ENCODE results near the gene SH2B2. TPM values are rescaled to one million over a fixed set of nuclear protein-coding genes. Genes with fewer than 3 reads are reported as not detected.
A peak's percentile ranks its signal among the peaks of the same experiment; 100 is the strongest.

Gene SH2B2
- total RNA-seq, 1 experiment from 2014 or later: 14.7 TPM

GRCh38 chr7:102300643-102301221 lies 14.1 kb downstream of the SH2B2 start (continued):
- no peak for TF ChIP-seq ZNF423 (CRISPR knock-in tag; IDR thresholded peaks at IDR 0.05)
- peak; percentile 87; the same call in 1 of the 2 replicates for TF ChIP-seq JUN (CRISPR knock-in tag; IDR thresholded peaks at IDR 0.05)
- no peak for TF ChIP-seq CREB1 (CRISPR knock-in tag; IDR thresholded peaks at IDR 0.05)
- TF ChIP-seq, protein P1, sequence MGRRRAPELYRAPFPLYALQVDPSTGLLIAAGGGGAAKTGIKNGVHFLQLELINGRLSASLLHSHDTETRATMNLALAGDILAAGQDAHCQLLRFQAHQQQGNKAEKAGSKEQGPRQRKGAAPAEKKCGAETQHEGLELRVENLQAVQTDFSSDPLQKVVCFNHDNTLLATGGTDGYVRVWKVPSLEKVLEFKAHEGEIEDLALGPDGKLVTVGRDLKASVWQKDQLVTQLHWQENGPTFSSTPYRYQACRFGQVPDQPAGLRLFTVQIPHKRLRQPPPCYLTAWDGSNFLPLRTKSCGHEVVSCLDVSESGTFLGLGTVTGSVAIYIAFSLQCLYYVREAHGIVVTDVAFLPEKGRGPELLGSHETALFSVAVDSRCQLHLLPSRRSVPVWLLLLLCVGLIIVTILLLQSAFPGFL (CRISPR knock-in tag; IDR thresholded peaks at IDR 0.05; ENCODE audit: borderline replicate concordance): no peak
- TF ChIP-seq JAZF1 (CRISPR knock-in tag; IDR thresholded peaks at IDR 0.05): no peak
- TF ChIP-seq USF2 (CRISPR knock-in tag; IDR thresholded peaks at IDR 0.05): 0 out of 2 replicates have a peak, but pooled peaks have one; percentile 6
- peak; percentile 79; the same call in 1 of the 2 replicates for TF ChIP-seq ETV6 (CRISPR knock-in tag; IDR thresholded peaks at IDR 0.05)
- peak; percentile 63; the same call in 1 of the 2 replicates for TF ChIP-seq NR3C1 (CRISPR knock-in tag; conservative IDR thresholded peaks at IDR 0.05; ENCODE audit: low read depth)
- TF ChIP-seq FOXK1 (CRISPR knock-in tag; IDR thresholded peaks at IDR 0.05): peak; percentile 58
- no peak for TF ChIP-seq ZNF671 (CRISPR knock-in tag; IDR thresholded peaks at IDR 0.05)
- no peak for TF ChIP-seq ERG (CRISPR knock-in tag; IDR thresholded peaks at IDR 0.05)
- TF ChIP-seq FOXJ3 (CRISPR knock-in tag; IDR thresholded peaks at IDR 0.05; ENCODE audit: borderline replicate concordance): no peak
- peak; percentile 76; the same call in 1 of the 2 replicates for TF ChIP-seq NR1H2 (CRISPR knock-in tag; IDR thresholded peaks at IDR 0.05)
- TF ChIP-seq, protein P2, sequence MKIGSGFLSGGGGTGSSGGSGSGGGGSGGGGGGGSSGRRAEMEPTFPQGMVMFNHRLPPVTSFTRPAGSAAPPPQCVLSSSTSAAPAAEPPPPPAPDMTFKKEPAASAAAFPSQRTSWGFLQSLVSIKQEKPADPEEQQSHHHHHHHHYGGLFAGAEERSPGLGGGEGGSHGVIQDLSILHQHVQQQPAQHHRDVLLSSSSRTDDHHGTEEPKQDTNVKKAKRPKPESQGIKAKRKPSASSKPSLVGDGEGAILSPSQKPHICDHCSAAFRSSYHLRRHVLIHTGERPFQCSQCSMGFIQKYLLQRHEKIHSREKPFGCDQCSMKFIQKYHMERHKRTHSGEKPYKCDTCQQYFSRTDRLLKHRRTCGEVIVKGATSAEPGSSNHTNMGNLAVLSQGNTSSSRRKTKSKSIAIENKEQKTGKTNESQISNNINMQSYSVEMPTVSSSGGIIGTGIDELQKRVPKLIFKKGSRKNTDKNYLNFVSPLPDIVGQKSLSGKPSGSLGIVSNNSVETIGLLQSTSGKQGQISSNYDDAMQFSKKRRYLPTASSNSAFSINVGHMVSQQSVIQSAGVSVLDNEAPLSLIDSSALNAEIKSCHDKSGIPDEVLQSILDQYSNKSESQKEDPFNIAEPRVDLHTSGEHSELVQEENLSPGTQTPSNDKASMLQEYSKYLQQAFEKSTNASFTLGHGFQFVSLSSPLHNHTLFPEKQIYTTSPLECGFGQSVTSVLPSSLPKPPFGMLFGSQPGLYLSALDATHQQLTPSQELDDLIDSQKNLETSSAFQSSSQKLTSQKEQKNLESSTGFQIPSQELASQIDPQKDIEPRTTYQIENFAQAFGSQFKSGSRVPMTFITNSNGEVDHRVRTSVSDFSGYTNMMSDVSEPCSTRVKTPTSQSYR (CRISPR knock-in tag; IDR thresholded peaks at IDR 0.05): no peak
- TF ChIP-seq ZNF121 (CRISPR knock-in tag; IDR thresholded peaks at IDR 0.05): no peak; the same call in 1 of the 2 replicates
- TF ChIP-seq RELA (CRISPR knock-in tag; IDR thresholded peaks at IDR 0.05; ENCODE audit: borderline replicate concordance): peak; percentile 95; the same call in 1 of the 2 replicates
- TF ChIP-seq ZBTB21 (CRISPR knock-in tag; IDR thresholded peaks at IDR 0.05; ENCODE audit: borderline replicate concordance): peak; percentile 90
- no peak for TF ChIP-seq ZNF416 (CRISPR knock-in tag; IDR thresholded peaks at IDR 0.05)
- no peak for TF ChIP-seq GABPB1 (CRISPR knock-in tag; IDR thresholded peaks at IDR 0.05)
- TF ChIP-seq, protein P3, sequence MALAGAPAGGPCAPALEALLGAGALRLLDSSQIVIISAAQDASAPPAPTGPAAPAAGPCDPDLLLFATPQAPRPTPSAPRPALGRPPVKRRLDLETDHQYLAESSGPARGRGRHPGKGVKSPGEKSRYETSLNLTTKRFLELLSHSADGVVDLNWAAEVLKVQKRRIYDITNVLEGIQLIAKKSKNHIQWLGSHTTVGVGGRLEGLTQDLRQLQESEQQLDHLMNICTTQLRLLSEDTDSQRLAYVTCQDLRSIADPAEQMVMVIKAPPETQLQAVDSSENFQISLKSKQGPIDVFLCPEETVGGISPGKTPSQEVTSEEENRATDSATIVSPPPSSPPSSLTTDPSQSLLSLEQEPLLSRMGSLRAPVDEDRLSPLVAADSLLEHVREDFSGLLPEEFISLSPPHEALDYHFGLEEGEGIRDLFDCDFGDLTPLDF (CRISPR knock-in tag; IDR thresholded peaks at IDR 0.05): peak; percentile 67; the same call in 1 of the 2 replicates
- no peak; the same call in 1 of the 2 replicates for TF ChIP-seq IRF2 (CRISPR knock-in tag; IDR thresholded peaks at IDR 0.05; ENCODE audit: borderline replicate concordance, low read depth)
- TF ChIP-seq NFATC4 (CRISPR knock-in tag; IDR thresholded peaks at IDR 0.05): no peak
- no peak for TF ChIP-seq ATF1 (CRISPR knock-in tag; IDR thresholded peaks at IDR 0.05)
- TF ChIP-seq NFE2L1 (CRISPR knock-in tag; IDR thresholded peaks at IDR 0.05): peak; percentile 91; the same call in 1 of the 2 replicates
- TF ChIP-seq, protein P4, sequence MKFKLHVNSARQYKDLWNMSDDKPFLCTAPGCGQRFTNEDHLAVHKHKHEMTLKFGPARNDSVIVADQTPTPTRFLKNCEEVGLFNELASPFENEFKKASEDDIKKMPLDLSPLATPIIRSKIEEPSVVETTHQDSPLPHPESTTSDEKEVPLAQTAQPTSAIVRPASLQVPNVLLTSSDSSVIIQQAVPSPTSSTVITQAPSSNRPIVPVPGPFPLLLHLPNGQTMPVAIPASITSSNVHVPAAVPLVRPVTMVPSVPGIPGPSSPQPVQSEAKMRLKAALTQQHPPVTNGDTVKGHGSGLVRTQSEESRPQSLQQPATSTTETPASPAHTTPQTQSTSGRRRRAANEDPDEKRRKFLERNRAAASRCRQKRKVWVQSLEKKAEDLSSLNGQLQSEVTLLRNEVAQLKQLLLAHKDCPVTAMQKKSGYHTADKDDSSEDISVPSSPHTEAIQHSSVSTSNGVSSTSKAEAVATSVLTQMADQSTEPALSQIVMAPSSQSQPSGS (CRISPR knock-in tag; IDR thresholded peaks at IDR 0.05; ENCODE audit: borderline replicate concordance, low read depth): no peak
- no peak for TF ChIP-seq ZMAT4 (CRISPR knock-in tag; IDR thresholded peaks at IDR 0.05)
- TF ChIP-seq, protein P5, sequence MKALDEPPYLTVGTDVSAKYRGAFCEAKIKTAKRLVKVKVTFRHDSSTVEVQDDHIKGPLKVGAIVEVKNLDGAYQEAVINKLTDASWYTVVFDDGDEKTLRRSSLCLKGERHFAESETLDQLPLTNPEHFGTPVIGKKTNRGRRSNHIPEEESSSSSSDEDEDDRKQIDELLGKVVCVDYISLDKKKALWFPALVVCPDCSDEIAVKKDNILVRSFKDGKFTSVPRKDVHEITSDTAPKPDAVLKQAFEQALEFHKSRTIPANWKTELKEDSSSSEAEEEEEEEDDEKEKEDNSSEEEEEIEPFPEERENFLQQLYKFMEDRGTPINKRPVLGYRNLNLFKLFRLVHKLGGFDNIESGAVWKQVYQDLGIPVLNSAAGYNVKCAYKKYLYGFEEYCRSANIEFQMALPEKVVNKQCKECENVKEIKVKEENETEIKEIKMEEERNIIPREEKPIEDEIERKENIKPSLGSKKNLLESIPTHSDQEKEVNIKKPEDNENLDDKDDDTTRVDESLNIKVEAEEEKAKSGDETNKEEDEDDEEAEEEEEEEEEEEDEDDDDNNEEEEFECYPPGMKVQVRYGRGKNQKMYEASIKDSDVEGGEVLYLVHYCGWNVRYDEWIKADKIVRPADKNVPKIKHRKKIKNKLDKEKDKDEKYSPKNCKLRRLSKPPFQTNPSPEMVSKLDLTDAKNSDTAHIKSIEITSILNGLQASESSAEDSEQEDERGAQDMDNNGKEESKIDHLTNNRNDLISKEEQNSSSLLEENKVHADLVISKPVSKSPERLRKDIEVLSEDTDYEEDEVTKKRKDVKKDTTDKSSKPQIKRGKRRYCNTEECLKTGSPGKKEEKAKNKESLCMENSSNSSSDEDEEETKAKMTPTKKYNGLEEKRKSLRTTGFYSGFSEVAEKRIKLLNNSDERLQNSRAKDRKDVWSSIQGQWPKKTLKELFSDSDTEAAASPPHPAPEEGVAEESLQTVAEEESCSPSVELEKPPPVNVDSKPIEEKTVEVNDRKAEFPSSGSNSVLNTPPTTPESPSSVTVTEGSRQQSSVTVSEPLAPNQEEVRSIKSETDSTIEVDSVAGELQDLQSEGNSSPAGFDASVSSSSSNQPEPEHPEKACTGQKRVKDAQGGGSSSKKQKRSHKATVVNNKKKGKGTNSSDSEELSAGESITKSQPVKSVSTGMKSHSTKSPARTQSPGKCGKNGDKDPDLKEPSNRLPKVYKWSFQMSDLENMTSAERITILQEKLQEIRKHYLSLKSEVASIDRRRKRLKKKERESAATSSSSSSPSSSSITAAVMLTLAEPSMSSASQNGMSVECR (CRISPR knock-in tag; IDR thresholded peaks at IDR 0.05; ENCODE audit: borderline replicate concordance): no peak; the same call in 1 of the 2 replicates
